Fibroblast of the conjunctiva (primary cell): Measurements from ENCODE around the gene SUPT3H.

ENCODE experiments used
- DNase-seq: peaks from one replicate; pipeline ENCODE4 v3.0.0-alpha.2; 2010; ENCODE audit warnings: low read depth

The SUPT3H gene

DNA sequence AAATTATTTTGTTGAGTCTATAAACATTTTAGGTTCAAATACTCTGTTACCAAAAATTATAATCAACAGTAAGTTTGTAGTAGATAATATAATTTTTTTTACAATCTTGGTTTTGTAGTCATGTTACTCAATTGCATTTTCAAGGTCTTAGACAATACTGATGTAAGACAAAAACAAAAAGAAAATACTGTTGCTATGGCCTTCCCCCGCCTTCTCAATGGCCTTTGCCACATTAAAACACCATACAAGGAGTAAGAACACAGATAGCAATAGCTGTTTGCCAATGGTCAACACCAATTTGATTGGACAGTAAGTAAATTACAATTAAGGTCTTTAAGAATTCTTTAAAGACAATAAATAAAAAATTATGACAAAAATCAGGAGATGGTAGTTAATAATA, 540.0 kb downstream of the SUPT3H start:
- DNase-seq: no peak

GRCh38 chr6:44837255-44837654, 540.5 kb downstream of the SUPT3H start:
- DNase-seq: no peak

- no peak for DNase-seq
These were observed 544.5 kb downstream of the SUPT3H start for GRCh38 chr6:44833248-44833647.

GRCh38 chr6:44831002-44831610, 546.6 kb downstream of the SUPT3H start:
- no peak for DNase-seq

DNA sequence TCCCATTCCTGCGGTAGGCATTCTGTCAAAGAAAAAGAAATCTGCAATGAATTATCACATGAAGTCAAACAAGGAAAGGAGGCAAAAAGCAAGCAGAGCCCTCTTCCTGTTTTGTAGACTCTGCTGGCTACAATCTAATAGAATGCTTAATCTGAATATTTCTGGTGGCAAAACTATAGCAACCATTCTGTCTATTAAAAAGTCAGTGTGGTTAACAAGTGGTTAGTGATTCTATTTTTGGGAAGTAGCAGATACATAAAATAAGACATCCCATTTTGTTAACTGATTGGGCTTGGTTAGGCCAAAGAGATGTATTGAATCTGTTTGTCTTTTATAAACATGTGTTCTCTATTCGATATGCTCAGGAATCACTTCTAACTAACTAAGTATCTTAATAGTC, 547.9 kb downstream of the SUPT3H start:
- DNase-seq: no peak

- no peak for DNase-seq
These were observed 549.0 kb downstream of the SUPT3H start for GRCh38 chr6:44828780-44829179.

- no peak for DNase-seq
These were observed 551.6 kb downstream of the SUPT3H start for GRCh38 chr6:44826025-44826676.

DNA sequence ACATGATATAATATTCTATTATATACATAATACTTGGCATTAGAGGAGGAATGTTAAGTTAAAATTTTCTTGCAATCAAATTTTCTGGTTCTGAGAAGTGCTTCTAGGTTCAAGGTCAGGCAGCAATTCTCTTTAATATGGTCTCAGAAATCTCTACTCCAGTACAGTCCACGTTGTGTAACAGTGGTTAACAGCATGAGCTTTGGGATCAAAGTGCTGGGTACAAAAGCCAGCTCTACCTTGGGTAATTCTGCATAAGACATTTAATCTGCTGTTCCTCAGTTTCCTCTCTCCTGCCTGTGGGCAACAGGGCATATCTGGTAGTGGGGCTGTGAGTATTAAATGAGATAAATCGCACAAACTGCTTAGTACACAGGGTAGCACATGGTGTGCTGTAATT, 552.5 kb downstream of the SUPT3H start:
- DNase-seq: no peak

DNA sequence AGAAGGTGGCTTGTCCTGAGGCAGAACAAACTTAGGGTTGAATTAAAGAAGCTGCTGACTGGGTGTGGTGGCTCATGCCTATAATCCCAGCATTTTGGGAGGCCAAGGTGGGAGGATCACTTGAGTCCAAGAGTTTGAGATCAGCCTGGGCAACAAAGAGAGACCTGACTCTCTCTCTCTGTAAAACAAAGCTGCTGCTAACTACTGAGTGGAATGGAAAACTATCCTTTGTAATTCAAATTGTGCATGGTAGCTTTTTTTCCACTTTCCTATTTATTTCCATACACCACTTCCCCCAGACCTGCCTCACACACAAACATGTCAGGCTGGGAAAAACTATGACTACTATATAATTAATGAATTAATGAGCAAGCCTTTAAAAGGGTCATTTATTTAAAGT, 553.2 kb downstream of the SUPT3H start:
- no peak for DNase-seq

DNA sequence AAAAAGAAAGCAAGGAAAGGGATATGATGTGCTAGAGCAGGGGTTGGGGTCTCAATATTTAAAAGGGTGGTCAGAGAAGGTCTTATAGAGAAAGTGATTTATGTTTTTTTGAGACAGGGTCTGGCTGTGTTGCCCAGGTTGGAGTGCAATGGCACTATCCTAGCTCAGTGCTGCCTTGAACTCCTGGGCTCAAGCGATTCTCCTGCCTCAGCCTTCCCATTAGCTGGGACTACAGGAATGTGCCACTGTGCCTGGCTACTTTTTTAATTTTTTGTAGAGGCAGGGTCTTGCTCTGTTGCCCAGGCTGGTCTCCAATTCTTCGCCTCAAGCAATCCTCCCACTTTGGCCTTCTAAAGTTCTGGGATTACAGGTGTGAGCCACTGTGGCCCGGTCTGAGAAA, 557.0 kb downstream of the SUPT3H start:
- no peak for DNase-seq

DNA sequence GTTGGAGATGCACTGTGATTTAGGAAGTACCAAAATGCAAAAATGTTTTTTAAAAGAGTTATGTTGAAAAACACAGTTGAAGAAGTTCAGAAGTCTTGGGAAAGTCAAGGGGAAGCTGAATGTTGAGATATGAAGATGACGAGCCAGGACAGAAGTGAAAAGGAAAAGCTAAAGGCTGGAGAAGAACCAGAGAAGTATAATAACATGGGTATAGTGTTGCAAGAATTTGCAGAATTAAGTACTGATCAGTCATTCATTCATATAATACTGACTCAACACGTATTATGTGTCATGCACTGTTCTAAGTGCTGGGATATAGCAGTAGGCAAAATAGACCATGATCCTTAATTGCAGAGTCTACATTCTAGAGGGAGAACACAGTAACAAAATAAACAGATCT, 557.4 kb downstream of the SUPT3H start:
- DNase-seq: no peak

DNA sequence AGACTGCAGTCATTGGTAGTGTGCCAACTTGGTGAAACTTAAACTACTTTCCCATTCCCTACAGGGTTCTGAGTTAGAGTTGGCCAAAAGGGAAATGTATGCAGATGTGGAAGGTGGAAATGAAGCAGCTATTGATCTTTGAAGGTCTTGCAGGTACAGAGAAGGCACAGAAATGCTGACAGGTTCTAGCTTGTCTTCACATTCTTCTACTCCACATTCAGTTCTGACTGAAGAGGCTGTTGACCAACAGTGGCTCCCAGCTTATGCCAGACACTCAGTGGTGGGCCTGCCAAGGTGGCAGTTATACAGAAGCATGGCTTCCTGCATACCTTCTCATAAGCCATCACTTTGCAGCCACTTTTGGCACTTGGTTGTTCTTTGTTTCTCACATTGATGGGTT, 566.3 kb downstream of the SUPT3H start:
- DNase-seq: no peak

GRCh38 chr6:44809258-44809657, 568.5 kb downstream of the SUPT3H start:
- no peak for DNase-seq

DNA sequence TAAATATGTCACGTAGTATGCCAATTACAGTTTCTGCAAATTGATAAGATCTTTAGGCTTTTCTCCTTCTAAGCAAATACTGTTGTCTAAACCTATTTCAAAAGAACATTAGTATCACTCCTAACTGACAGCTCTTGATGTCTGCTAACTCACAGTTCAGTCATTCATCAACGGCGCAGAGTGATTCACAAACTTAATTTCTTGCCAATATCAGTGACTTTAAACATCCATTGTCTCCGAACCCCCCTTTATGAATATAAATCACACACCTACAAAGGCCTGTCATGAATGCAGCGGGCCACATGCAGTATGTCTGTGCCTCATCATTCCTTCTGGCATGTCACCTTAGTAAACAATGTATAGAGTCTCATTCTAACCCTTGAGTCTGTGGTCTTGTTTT, 569.6 kb downstream of the SUPT3H start:
- no peak for DNase-seq

GRCh38 chr6:44806656-44807055, 571.1 kb downstream of the SUPT3H start:
- DNase-seq: no peak

DNA sequence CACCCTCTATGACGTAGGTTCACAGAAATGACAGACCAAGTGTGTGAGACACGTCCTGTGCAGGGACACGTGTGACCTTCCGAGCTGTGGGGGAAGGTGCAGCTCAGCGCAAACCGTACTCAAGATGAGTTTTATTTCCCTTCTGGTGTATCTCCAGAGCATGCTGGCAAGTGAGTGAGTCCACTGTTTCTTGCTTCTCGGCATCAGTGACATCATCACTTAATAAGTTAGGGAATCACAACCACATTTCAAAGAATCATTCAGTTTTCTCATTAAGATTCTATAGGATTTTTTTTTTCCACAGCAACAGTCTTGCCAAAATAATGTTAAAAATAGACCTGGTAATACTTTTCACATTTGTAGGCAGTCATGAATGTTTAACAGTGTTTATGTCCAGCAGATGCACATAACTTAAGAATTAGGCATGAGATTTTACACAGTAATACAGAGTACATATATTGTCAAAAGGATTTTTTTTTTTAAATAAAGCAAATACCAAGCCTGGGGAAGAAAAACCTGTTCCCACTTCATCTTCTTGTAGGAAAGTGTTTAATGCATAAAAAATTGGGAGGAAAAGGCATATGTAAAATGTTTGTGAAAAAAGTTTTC, 572.4 kb downstream of the SUPT3H start:
- peak; percentile 50 for DNase-seq

- DNase-seq: no peak
These were observed 573.1 kb downstream of the SUPT3H start for GRCh38 chr6:44804546-44805159.

GRCh38 chr6:44804016-44804415, 573.7 kb downstream of the SUPT3H start:
- DNase-seq: no peak

GRCh38 chr6:44800784-44801592, 576.7 kb downstream of the SUPT3H start:
- no peak for DNase-seq

DNA sequence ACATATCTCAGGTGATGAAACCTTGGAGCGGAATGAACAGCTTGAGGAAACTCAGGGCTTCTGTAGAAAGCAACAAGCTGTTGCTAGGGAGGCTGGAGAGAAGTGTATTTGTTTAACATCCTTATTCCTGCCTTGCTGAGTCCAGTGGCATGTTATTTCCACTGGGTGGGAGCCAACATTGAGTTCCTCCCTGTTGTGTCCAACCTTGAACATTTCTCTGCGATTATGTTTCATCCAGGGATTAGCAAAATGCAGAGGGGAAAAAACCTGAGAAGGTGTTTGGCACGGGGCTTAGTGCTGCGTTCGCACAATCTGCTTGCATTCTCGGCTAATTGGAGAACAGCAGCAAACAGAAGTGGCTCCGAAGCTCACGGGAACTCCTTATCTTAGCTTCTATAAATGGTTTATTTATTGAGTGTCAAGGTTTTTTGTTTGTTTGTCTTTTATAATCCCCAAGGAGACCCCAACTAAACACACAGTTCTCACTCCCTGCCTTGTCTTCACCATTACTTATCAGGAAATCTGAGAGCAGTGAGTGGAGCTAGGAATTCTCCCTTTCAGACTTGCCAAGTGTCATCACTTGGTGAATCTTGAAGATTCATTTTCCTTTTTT, 577.5 kb downstream of the SUPT3H start:
- DNase-seq: peak; percentile 72

DNA sequence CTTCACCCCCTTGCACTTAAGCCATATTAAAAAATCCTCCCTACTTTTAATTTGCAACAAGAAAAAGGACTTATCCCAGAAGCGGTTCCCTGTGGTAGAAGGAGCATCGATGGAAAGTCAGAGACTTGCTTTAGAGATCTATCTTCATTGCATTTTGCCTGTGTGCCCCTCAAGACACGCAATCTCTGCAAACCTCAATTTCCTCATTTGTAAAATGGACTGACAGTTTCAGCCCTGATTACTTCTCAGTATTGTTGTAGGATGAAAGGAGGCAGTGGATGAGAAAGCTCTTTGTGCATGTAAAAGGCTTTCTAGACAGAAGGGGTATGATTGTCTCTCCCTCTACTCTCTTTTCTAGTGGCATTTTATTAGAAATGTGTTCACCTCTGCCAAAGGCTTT, 580.0 kb downstream of the SUPT3H start:
- no peak for DNase-seq

DNA sequence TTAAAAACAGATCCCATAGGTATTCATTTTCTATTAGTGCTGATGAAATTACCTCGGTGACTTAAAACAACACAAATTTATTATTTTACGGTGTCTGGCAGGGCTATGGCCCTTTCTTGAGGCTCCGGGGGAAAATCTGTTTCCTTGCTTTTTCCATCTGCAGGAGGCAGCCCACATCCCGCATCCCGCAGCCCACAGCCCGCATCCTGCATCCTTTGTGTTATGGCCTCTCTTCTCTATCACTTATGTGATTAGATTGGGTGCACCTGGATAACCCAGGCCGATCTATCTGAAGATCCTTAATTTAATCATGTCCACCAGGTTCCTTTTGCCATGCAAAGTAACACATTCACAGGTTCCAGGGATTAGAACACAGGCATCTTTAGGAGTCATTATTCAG, 582.4 kb downstream of the SUPT3H start:
- no peak for DNase-seq
